HepG2 (cell line): Measurements from ENCODE around the gene SUN5. TPM values are rescaled to one million over a fixed set of nuclear protein-coding genes. Genes with fewer than 3 reads are reported as not detected.

Experiments
- ATAC-seq: fragments of 200-7000 bp; cut with Tn5 transposase; 3 replicates; pipeline ENCODE4 v1.9.1; 2020; ENCODE audit warnings: mild to moderate bottlenecking, moderate library complexity
- BruUV-seq: library from RNA; stranded (reverse); fragments of 400-500 nt; replicated peaks from 2 replicates; lab custom pipeline; 2021; lab: Mats Ljungman, UMichigan
- CTCF ChIA-PET: fragments of 300-600 bp; formaldehyde crosslinking; extraction: SDS; loops from one replicate; lab custom pipeline; 2021; ENCODE audit warnings: low total read pairs, inconsistent platforms, low intra/inter-chr PET ratio; lab: Yijun Ruan, JAX
- POLR2A ChIA-PET: fragments of 350-600 bp; sonication (Branson Sonifier 250); formaldehyde crosslinking; loops from one replicate; lab custom pipeline; 2020; ENCODE audit warnings: antibody characterized with exemption, inconsistent platforms; lab: Yijun Ruan, JAX
- DNase-seq: peaks from one replicate; pipeline ENCODE4 v3.0.0-alpha.2; 2015; ENCODE audit warnings: low spot score
- FAIRE-seq: peaks from 3 replicates; lab custom pipeline; 2011; peaks lifted over from hg19 to GRCh38; lab: Jason Lieb, UNC
- H2AFZ ChIP-seq: one replicate; pipeline ENCODE4 v1.6.1; 2011; ENCODE audit warnings: low read length, inconsistent platforms
- H3K27ac ChIP-seq: fragments of 300-600 bp; 3 replicates; pipeline ENCODE4 v1.8.0; 2011; ENCODE audit warnings: mixed run types, mild to moderate bottlenecking, mixed read lengths, low read length, inconsistent platforms; ENCODE audit not compliant: insufficient read depth; ENCODE audit errors: extremely low read length
- H3K27me3 ChIP-seq, 2 experiments: fragments of 200-600 bp in 1 of 2; 2 replicates in 1 of 2; 3 replicates in 1 of 2; pipeline versions ENCODE4 v1.6.0 to v1.8.0; 2011; ENCODE audit warnings: low read length in 2 of 2, mild to moderate bottlenecking in 2 of 2, moderate library complexity in 2 of 2, inconsistent platforms in 1 of 2; ENCODE audit not compliant: insufficient read depth in 2 of 2, control insufficient read depth in 1 of 2
- H3K36me3 ChIP-seq, 2 experiments: fragments of 200-600 bp in 1 of 2; replicated peaks in 1 of 2; 2 replicates in 1 of 2; 3 replicates in 1 of 2; pipeline versions ENCODE4 v1.5.1 to v1.8.0; 2011; ENCODE audit warnings: low read length in 2 of 2, inconsistent platforms in 1 of 2; ENCODE audit not compliant: insufficient read depth in 2 of 2, control insufficient read depth in 1 of 2
- H3K4me1 ChIP-seq: 2 replicates; pipeline ENCODE4 v1.5.1; 2012; ENCODE audit warnings: low read length, inconsistent platforms; ENCODE audit not compliant: insufficient read depth
- H3K4me2 ChIP-seq: 2 replicates; pipeline ENCODE4 v1.6.0; 2011; ENCODE audit warnings: low read depth, low read length, inconsistent platforms
- H3K4me3 ChIP-seq, 3 experiments: fragments of 200-600 bp in 1 of 3; sonication (generic), shearing (Covaris generic) in 1 of 3; replicated peaks in 1 of 3; 2 replicates each; pipeline ENCODE4 v1.5.1; 2011 to 2016; ENCODE audit warnings: low read length in 3 of 3, inconsistent platforms in 2 of 3, low read depth in 2 of 3, mild to moderate bottlenecking in 2 of 3, control low read depth in 1 of 3, mixed read lengths in 1 of 3; ENCODE audit not compliant: insufficient read depth in 1 of 3
- H3K79me2 ChIP-seq: one replicate; pipeline ENCODE4 v1.6.1; 2011; ENCODE audit warnings: low read length, inconsistent platforms; ENCODE audit not compliant: insufficient read depth
- H3K9ac ChIP-seq: 2 replicates; pipeline ENCODE4 v1.6.0; 2011; ENCODE audit warnings: mild to moderate bottlenecking, low read depth, low read length, inconsistent platforms; ENCODE audit not compliant: insufficient read depth
- H3K9me3 ChIP-seq: 2 replicates; pipeline ENCODE4 v1.5.1; 2012; ENCODE audit warnings: mild to moderate bottlenecking, low read length
- H4K20me1 ChIP-seq: 2 replicates; pipeline ENCODE4 v1.6.0; 2011; ENCODE audit warnings: inconsistent platforms, mild to moderate bottlenecking, low read length, moderate library complexity; ENCODE audit not compliant: insufficient read depth
- CENPX ChIP-seq: sonication (generic); formaldehyde crosslinking; IDR thresholded peaks from 2 replicates; pipeline ENCODE4 v1.9.0; 2021; ENCODE audit warnings: mild to moderate bottlenecking, missing genetic modification reagents, moderate library complexity
- FOXO4 ChIP-seq: sonication (generic); formaldehyde crosslinking; conservative IDR thresholded peaks from 2 replicates; pipeline ENCODE4 v1.8.1; 2023; ENCODE audit warnings: missing genetic modification reagents
- KAT8 ChIP-seq: IDR thresholded peaks from 2 replicates; pipeline ENCODE4 v1.6.1; 2016; ENCODE audit warnings: missing genetic modification reagents, missing compliant biosample characterization
- KDM5B ChIP-seq: sonication (generic); formaldehyde crosslinking; IDR thresholded peaks from 2 replicates; pipeline ENCODE4 v1.4.0; 2020; ENCODE audit warnings: missing genetic modification reagents, mild to moderate bottlenecking, borderline replicate concordance
- MED1 ChIP-seq: sonication (generic); formaldehyde crosslinking; IDR thresholded peaks from 2 replicates; pipeline ENCODE4 v1.4.0; 2020; ENCODE audit warnings: missing genetic modification reagents
- MED13 ChIP-seq: sonication (generic); formaldehyde crosslinking; IDR thresholded peaks from 2 replicates; pipeline ENCODE4 v1.5.0; 2020; ENCODE audit warnings: missing genetic modification reagents
- NCOA1 ChIP-seq: sonication (generic); formaldehyde crosslinking; IDR thresholded peaks from 2 replicates; pipeline ENCODE4 v1.9.0; 2021; ENCODE audit warnings: missing genetic modification reagents
- NR0B2 ChIP-seq: sonication (generic); formaldehyde crosslinking; IDR thresholded peaks from 2 replicates; pipeline ENCODE4 v1.4.0; 2020; ENCODE audit warnings: mild to moderate bottlenecking, missing genetic modification reagents
- PITX1 ChIP-seq: sonication (generic); formaldehyde crosslinking; IDR thresholded peaks from 2 replicates; pipeline ENCODE4 v1.5.1; 2020; ENCODE audit warnings: mild to moderate bottlenecking, missing genetic modification reagents
- SAFB2 ChIP-seq: sonication (generic); formaldehyde crosslinking; IDR thresholded peaks from 2 replicates; pipeline ENCODE4 v1.5.1; 2020; ENCODE audit warnings: missing genetic modification reagents, low read depth, mild to moderate bottlenecking, borderline replicate concordance
- SMAD1 ChIP-seq: sonication (generic); formaldehyde crosslinking; IDR thresholded peaks from 2 replicates; pipeline ENCODE4 v1.4.0; 2020; ENCODE audit warnings: missing genetic modification reagents, low read depth, mild to moderate bottlenecking, borderline replicate concordance
- USF2 ChIP-seq, 2 experiments: sonication (generic) in 1 of 2; formaldehyde crosslinking in 1 of 2; IDR thresholded peaks; 2 replicates each; pipeline versions ENCODE4 v1.5.1 to v1.6.1; 2011 to 2020; ENCODE audit warnings: borderline replicate concordance in 1 of 2, low read depth in 1 of 2, low read length in 1 of 2, mild to moderate bottlenecking in 1 of 2, missing genetic modification reagents in 1 of 2, moderate library complexity in 1 of 2
- ZNF552 ChIP-seq: sonication (generic); formaldehyde crosslinking; IDR thresholded peaks from 2 replicates; pipeline ENCODE4 v1.9.0; 2022; ENCODE audit warnings: missing genetic modification reagents, mild to moderate bottlenecking, borderline replicate concordance
- ZNF629 ChIP-seq: sonication (generic); formaldehyde crosslinking; conservative IDR thresholded peaks from 2 replicates; pipeline ENCODE4 v1.5.0; 2020; ENCODE audit warnings: missing genetic modification reagents
- ZNF687 ChIP-seq: sonication (generic); formaldehyde crosslinking; IDR thresholded peaks from 2 replicates; pipeline ENCODE4 v1.5.1; 2020; ENCODE audit warnings: mild to moderate bottlenecking, missing genetic modification reagents, moderate library complexity
- whole genome bisulfite sequencing: methylation state at CpG from one replicate; pipeline ENCODE4 v1.1.6; 2017; ENCODE audit warnings: low lambda C conversion rate; 5-methylcytosine and 5-hydroxymethylcytosine counted together
- in situ Hi-C: cut with HindIII; loops from 2 replicates; pipeline ENCODE4 v1.10.0; 2017; ENCODE audit warnings: low pct_unique_long_range_greater_than_20kb; ENCODE audit not compliant: extremely low pct_ligation_motif_present
- intact Hi-C: fragments of 100-400 bp; cut with micrococcal nuclease; formaldehyde crosslinking; loops from one replicate; pipeline ENCODE4 v1.10.0; 2022; ENCODE audit not compliant: unreplicated experiment
- polyA plus RNA-seq, 8 experiments: library from polyadenylated mRNA; depleted of rRNA in 3 of 8; stranded (reverse) in 7 of 8; unstranded in 1 of 8; fragments of >200 nt; fragmentation: Illumina TruSeq in 4 of 8; extraction: Trizol in 4 of 8; gene quantifications; 2 replicates each; pipeline versions ENCODE4 v1.2.1 to v1.2.3, GENCODE V29; 2011 to 2016; ENCODE audit warnings: low read depth in 4 of 8, missing spikeins in 1 of 8, mixed read lengths in 1 of 8; ENCODE audit not compliant: insufficient read depth in 1 of 8
- total RNA-seq, 5 experiments: library from RNA; depleted of rRNA; stranded (reverse); fragments of >200 nt; fragmentation: Illumina TruSeq; extraction: Trizol; gene quantifications; 2 replicates each; pipeline ENCODE4 v1.2.3, GENCODE V29; 2016; ENCODE audit warnings: low read depth in 1 of 5

SUN5 gene
- total and polyA plus RNA-seq, 2 of the 13 experiments (the other 11 are each of a cell fraction or from before 2014, with no cell fraction given): not detected

- CTCF ChIA-PET: no interaction called here
- Histone ChIP-seq H4K20me1 (no peaks in the 10 kb centered on the region), H3K4me3 (no peak overlapping the region), H3K79me2 (no peaks in the 10 kb centered on the region), H3K4me2 (no peak overlapping the region), H3K9ac (no peak overlapping the region), H3K27me3 (peaks cover 1 to 38% of the 10 kb centered on the region in 2 experiments; a peak in 4 of 5 replicates), H3K9me3 (no peaks in the 10 kb centered on the region), H2AFZ (no peak overlapping the region), H3K4me1 (peaks cover 41% of the 10 kb centered on the region), H3K36me3 (no peaks in the 10 kb centered on the region), H3K27ac (no peak overlapping the region)
- ATAC-seq (no peak), DNase-seq (no peak), FAIRE-seq (no peak)
- WGBS: 57% methylated on average over 15 of the region's 15 CpGs
- in situ Hi-C loops: no loop called here
- BruUV-seq: no TSS peak
- POLR2A ChIA-PET: no interaction called here
- intact Hi-C loops: no loop called here
- TF ChIP-seq USF2 (IDR thresholded peaks at IDR 0.05; ENCODE audit: low read depth, low read length) (no peak), USF2 (CRISPR knock-in tag; IDR thresholded peaks at IDR 0.05; ENCODE audit: borderline replicate concordance) (no peak), CENPX (CRISPR knock-in tag) (no peak), KDM5B (CRISPR knock-in tag) (0 out of 2 replicates have a peak, but pooled peaks have one; percentile 10), SAFB2 (CRISPR knock-in tag) (no peak), MED13 (no peak), NCOA1 (no peak), FOXO4 (CRISPR knock-in tag) (no peak), SMAD1 (CRISPR knock-in tag) (no peak), PITX1 (CRISPR knock-in tag) (no peak), NR0B2 (CRISPR knock-in tag) (0 out of 2 replicates have a peak, but pooled peaks have one; percentile 21), ZNF629 (CRISPR knock-in tag) (peak; percentile 84), ZNF552 (CRISPR knock-in tag) (no peak), KAT8 (CRISPR knock-in tag) (no peak), ZNF687 (peak; percentile 26; the same call in 1 of the 2 replicates), MED1 (CRISPR knock-in tag) (no peak)
Observed at GRCh38 chr20:32970115-32970972, 33.9 kb downstream of the SUN5 start.
